ENCODE data around the gene TNFAIP3. TPM values are rescaled to one million over a fixed set of nuclear protein-coding genes. Genes with fewer than 3 reads are reported as not detected.
"Not testable (repeated sequence)": the region's sequence is repeated elsewhere in the genome, so short reads cannot be mapped to it uniquely, and the experiment has no call there.

The TNFAIP3 gene
- total and polyA plus RNA-seq, 2 donors (not counting 1 experiment from before 2014, with no cell fraction given) = 7.8 to 23.5 TPM

GRCh38 chr6:137836788-137837187 lies 30.3 kb upstream of the TNFAIP3 start:
- H3K4me1 ChIP-seq (ENCODE audit: control insufficient read depth, extremely low read depth, insufficient read depth, low read length) = peaks cover 4% of the 10 kb centered on the region
- no peak for TF ChIP-seq EZH2 (IDR thresholded peaks at IDR 0.05; ENCODE audit: low read length, missing control alignments)
- no peak for TF ChIP-seq CTCF (conservative IDR thresholded peaks at IDR 0.05 in 1 of 2, IDR thresholded peaks at IDR 0.05 in 1 of 2; ENCODE audit: low read depth in 1 of 2, low read length in 2 of 2)
- no peaks in the 10 kb centered on the region for H4K20me1 ChIP-seq (ENCODE audit: control insufficient read depth, extremely low read depth, insufficient read depth, low read length)
- no peak overlapping the region for H3K9ac ChIP-seq (ENCODE audit: insufficient read depth, low read length)
- no peaks in the 10 kb centered on the region for H3K9me3 ChIP-seq (ENCODE audit: control insufficient read depth, insufficient read depth, low read depth, low read length)
- H2AFZ ChIP-seq (ENCODE audit: low read length) = no peak overlapping the region
- H3K79me2 ChIP-seq (ENCODE audit: control insufficient read depth, insufficient read depth, low read length) = no peaks in the 10 kb centered on the region
- H3K4me3 ChIP-seq (replicated peaks in 1 of 4; ENCODE audit: control extremely low read depth in 1 of 4, insufficient read depth in 1 of 4, low read depth in 3 of 4, low read length in 4 of 4) = no peak overlapping the region
- no peak overlapping the region for H3K4me2 ChIP-seq (ENCODE audit: extremely low read depth, insufficient read depth, low read length)
- no peaks in the 10 kb centered on the region for H3K36me3 ChIP-seq (ENCODE audit: control insufficient read depth, insufficient read depth, low read length)
- H3K27ac ChIP-seq (ENCODE audit: insufficient read depth, low read length) = no peak overlapping the region
- no peak for DNase-seq (ENCODE audit: low read depth in 2 of 2)
- H3K27me3 ChIP-seq (ENCODE audit: control insufficient read depth, insufficient read depth, low read length) = no peaks in the 10 kb centered on the region

- H3K4me3 ChIP-seq (replicated peaks in 1 of 4; ENCODE audit: control extremely low read depth in 1 of 4, insufficient read depth in 1 of 4, low read depth in 3 of 4, low read length in 4 of 4); H3K9me3 ChIP-seq (ENCODE audit: control insufficient read depth, insufficient read depth, low read depth, low read length); H3K9ac ChIP-seq (ENCODE audit: insufficient read depth, low read length); H3K27ac ChIP-seq (ENCODE audit: insufficient read depth, low read length); H3K36me3 ChIP-seq (ENCODE audit: control insufficient read depth, insufficient read depth, low read length); DNase-seq (ENCODE audit: low read depth in 2 of 2); H3K4me1 ChIP-seq (ENCODE audit: control insufficient read depth, extremely low read depth, insufficient read depth, low read length); H4K20me1 ChIP-seq (ENCODE audit: control insufficient read depth, extremely low read depth, insufficient read depth, low read length); H3K79me2 ChIP-seq (ENCODE audit: control insufficient read depth, insufficient read depth, low read length); H3K4me2 ChIP-seq (ENCODE audit: extremely low read depth, insufficient read depth, low read length); H2AFZ ChIP-seq (ENCODE audit: low read length); H3K27me3 ChIP-seq (ENCODE audit: control insufficient read depth, insufficient read depth, low read length): not testable (repeated sequence)
Measured at GRCh38 chr6:137838090-137838489, 29.0 kb upstream of the TNFAIP3 start.

- not testable (repeated sequence) for H2AFZ ChIP-seq (ENCODE audit: low read length); H3K36me3 ChIP-seq (ENCODE audit: control insufficient read depth, insufficient read depth, low read length); H3K9me3 ChIP-seq (ENCODE audit: control insufficient read depth, insufficient read depth, low read depth, low read length); H3K27me3 ChIP-seq (ENCODE audit: control insufficient read depth, insufficient read depth, low read length); DNase-seq (ENCODE audit: low read depth in 2 of 2); H3K79me2 ChIP-seq (ENCODE audit: control insufficient read depth, insufficient read depth, low read length); H3K27ac ChIP-seq (ENCODE audit: insufficient read depth, low read length); H3K4me1 ChIP-seq (ENCODE audit: control insufficient read depth, extremely low read depth, insufficient read depth, low read length); H3K4me2 ChIP-seq (ENCODE audit: extremely low read depth, insufficient read depth, low read length); H3K9ac ChIP-seq (ENCODE audit: insufficient read depth, low read length); H4K20me1 ChIP-seq (ENCODE audit: control insufficient read depth, extremely low read depth, insufficient read depth, low read length); H3K4me3 ChIP-seq (replicated peaks in 1 of 4; ENCODE audit: control extremely low read depth in 1 of 4, insufficient read depth in 1 of 4, low read depth in 3 of 4, low read length in 4 of 4)
Measured at GRCh38 chr6:137838597-137838996, 28.5 kb upstream of the TNFAIP3 start.

- no peaks in the 10 kb centered on the region for H3K79me2 ChIP-seq (ENCODE audit: control insufficient read depth, insufficient read depth, low read length)
- H3K4me1 ChIP-seq (ENCODE audit: control insufficient read depth, extremely low read depth, insufficient read depth, low read length) = no peaks in the 10 kb centered on the region
- H3K27ac ChIP-seq (ENCODE audit: insufficient read depth, low read length) = no peak overlapping the region
- H3K4me2 ChIP-seq (ENCODE audit: extremely low read depth, insufficient read depth, low read length) = no peak overlapping the region
- no peak overlapping the region for H3K9ac ChIP-seq (ENCODE audit: insufficient read depth, low read length)
- H3K9me3 ChIP-seq (ENCODE audit: control insufficient read depth, insufficient read depth, low read depth, low read length) = no peaks in the 10 kb centered on the region
- no peak overlapping the region for H2AFZ ChIP-seq (ENCODE audit: low read length)
- no peaks in the 10 kb centered on the region for H3K27me3 ChIP-seq (ENCODE audit: control insufficient read depth, insufficient read depth, low read length)
- no peak for TF ChIP-seq CTCF (conservative IDR thresholded peaks at IDR 0.05 in 1 of 2, IDR thresholded peaks at IDR 0.05 in 1 of 2; ENCODE audit: low read depth in 1 of 2, low read length in 2 of 2)
- no peak for TF ChIP-seq EZH2 (IDR thresholded peaks at IDR 0.05; ENCODE audit: low read length, missing control alignments)
- no peaks in the 10 kb centered on the region for H3K36me3 ChIP-seq (ENCODE audit: control insufficient read depth, insufficient read depth, low read length)
- no peak overlapping the region for H3K4me3 ChIP-seq (replicated peaks in 1 of 4; ENCODE audit: control extremely low read depth in 1 of 4, insufficient read depth in 1 of 4, low read depth in 3 of 4, low read length in 4 of 4)
- no peaks in the 10 kb centered on the region for H4K20me1 ChIP-seq (ENCODE audit: control insufficient read depth, extremely low read depth, insufficient read depth, low read length)
- DNase-seq (ENCODE audit: low read depth in 2 of 2) = no peak
Measured at GRCh38 chr6:137839076-137839475, 28.0 kb upstream of the TNFAIP3 start.
